Smooth muscle cell (in vitro differentiated cells): ENCODE results near the gene C2CD4C. TPM values are rescaled to one million over a fixed set of nuclear protein-coding genes. Genes with fewer than 3 reads are reported as not detected.

Source experiments
- DNase-seq: peaks from one replicate; lab custom pipeline; 2025; ENCODE audit not compliant: unreplicated experiment; lab: John Stamatoyannopoulos, UW
- H2AFZ ChIP-seq: fragments of 200-600 bp; sonication (generic); 2 replicates; pipeline ENCODE4 v1.6.0; 2016; ENCODE audit warnings: antibody characterized with exemption, low read depth, mild to moderate bottlenecking
- H3F3A ChIP-seq: fragments of 200-600 bp; sonication (generic); 2 replicates; pipeline ENCODE4 v1.6.0; 2017; ENCODE audit warnings: antibody characterized with exemption, low read depth
- H3K27ac ChIP-seq: fragments of 200-600 bp; sonication (generic); 2 replicates; pipeline ENCODE4 v1.5.1; 2016; ENCODE audit warnings: low read depth, mild to moderate bottlenecking
- H3K27me3 ChIP-seq: fragments of 200-600 bp; sonication (generic); 2 replicates; pipeline ENCODE4 v1.6.1; 2016; ENCODE audit warnings: low read depth, mild to moderate bottlenecking
- H3K36me3 ChIP-seq: fragments of 200-600 bp; sonication (generic); 2 replicates; pipeline ENCODE4 v1.5.1; 2016; ENCODE audit warnings: low read depth
- H3K4me1 ChIP-seq: fragments of 200-600 bp; sonication (generic); 2 replicates; pipeline ENCODE4 v1.5.1; 2016; ENCODE audit warnings: low read depth
- H3K4me2 ChIP-seq: fragments of 200-600 bp; sonication (generic); 2 replicates; pipeline ENCODE4 v1.6.0; 2016; ENCODE audit warnings: mild to moderate bottlenecking
- H3K4me3 ChIP-seq: fragments of 200-600 bp; sonication (generic); 2 replicates; pipeline ENCODE4 v1.5.1; 2016; ENCODE audit warnings: mild to moderate bottlenecking
- H3K79me2 ChIP-seq: fragments of 200-600 bp; sonication (generic); 2 replicates; pipeline ENCODE4 v1.6.0; 2016; ENCODE audit warnings: low read depth, mild to moderate bottlenecking
- H3K9ac ChIP-seq: fragments of 200-600 bp; sonication (generic); 2 replicates; pipeline ENCODE4 v1.6.0; 2016; ENCODE audit warnings: low read depth
- H3K9me3 ChIP-seq: fragments of 200-600 bp; sonication (generic); replicated peaks from 2 replicates; pipeline ENCODE4 v1.5.1; 2016; ENCODE audit warnings: low read depth
- H4K20me1 ChIP-seq: fragments of 200-600 bp; sonication (generic); 2 replicates; pipeline ENCODE4 v1.6.0; 2016; ENCODE audit warnings: low read depth
- WGBS: methylation state at CpG from one replicate; pipeline ENCODE4 v1.1.7; 2016; ENCODE audit warnings: low lambda C conversion rate; 5-methylcytosine and 5-hydroxymethylcytosine counted together
- polyA plus RNA-seq: library from polyadenylated mRNA; unstranded; fragments of >200 nt; fragmentation: Nextera tagmentation; extraction: Ambion mirVana; gene quantifications from 2 replicates; pipeline ENCODE4 v1.2.1, GENCODE V29; 2016
- total RNA-seq: library from RNA; depleted of rRNA; stranded (reverse); fragments of >200 nt; gene quantifications from 2 replicates; pipeline ENCODE4 v1.2.3, GENCODE V29; 2014
- TF ChIP-seq, protein P1 (sequence below): fragments of 200-600 bp; sonication (generic); IDR thresholded peaks from 2 replicates; pipeline ENCODE4 v1.5.1; 2017; ENCODE audit warnings: borderline replicate concordance, mild to moderate bottlenecking, antibody characterized with exemption; ENCODE audit not compliant: insufficient read depth, poor library complexity, severe bottlenecking

The C2CD4C gene
- total and polyA plus RNA-seq, 2 experiments from 2014 or later = 0.63 to 3.7 TPM

DNA sequence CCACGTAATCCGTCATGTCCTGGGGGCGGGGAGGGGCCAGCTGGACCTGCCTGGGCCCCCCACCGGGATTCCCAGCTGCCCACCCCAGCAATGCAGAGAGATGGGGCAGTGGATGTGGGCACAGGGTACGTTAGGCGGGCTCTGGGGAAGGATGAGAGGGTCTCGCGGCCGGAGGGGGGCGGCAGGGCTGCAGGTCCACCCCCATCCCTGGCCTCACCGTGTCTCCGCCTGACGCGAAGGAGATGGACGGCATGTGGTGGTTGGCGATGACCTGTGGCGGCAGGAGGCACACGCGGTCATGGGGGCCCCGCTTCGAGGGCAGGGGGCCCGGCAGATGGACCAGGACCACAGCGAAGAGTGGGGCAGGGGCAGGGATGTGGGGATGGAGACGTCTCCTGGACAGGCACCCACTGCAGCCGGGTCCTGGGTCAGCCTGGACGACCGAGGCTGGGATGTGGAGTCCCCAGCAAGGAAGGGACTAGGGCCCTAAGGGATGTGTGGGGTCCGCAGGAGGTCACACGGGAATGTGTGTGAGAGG is 27.5 kb upstream of the C2CD4C start:
- H3K79me2 ChIP-seq = no peaks in the 10 kb centered on the region
- no peaks in the 10 kb centered on the region for H3F3A ChIP-seq
- 94% methylated on average over 21 of the region's 29 CpGs for WGBS
- no peak for DNase-seq
- no peak overlapping the region for H3K4me3 ChIP-seq
- H3K4me2 ChIP-seq = no peak overlapping the region
- TF ChIP-seq, protein P1, sequence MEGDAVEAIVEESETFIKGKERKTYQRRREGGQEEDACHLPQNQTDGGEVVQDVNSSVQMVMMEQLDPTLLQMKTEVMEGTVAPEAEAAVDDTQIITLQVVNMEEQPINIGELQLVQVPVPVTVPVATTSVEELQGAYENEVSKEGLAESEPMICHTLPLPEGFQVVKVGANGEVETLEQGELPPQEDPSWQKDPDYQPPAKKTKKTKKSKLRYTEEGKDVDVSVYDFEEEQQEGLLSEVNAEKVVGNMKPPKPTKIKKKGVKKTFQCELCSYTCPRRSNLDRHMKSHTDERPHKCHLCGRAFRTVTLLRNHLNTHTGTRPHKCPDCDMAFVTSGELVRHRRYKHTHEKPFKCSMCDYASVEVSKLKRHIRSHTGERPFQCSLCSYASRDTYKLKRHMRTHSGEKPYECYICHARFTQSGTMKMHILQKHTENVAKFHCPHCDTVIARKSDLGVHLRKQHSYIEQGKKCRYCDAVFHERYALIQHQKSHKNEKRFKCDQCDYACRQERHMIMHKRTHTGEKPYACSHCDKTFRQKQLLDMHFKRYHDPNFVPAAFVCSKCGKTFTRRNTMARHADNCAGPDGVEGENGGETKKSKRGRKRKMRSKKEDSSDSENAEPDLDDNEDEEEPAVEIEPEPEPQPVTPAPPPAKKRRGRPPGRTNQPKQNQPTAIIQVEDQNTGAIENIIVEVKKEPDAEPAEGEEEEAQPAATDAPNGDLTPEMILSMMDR = no peak
- H3K36me3 ChIP-seq = no peaks in the 10 kb centered on the region
- H3K9ac ChIP-seq = no peak overlapping the region
- H3K4me1 ChIP-seq = no peaks in the 10 kb centered on the region
- no peaks in the 10 kb centered on the region for H3K27me3 ChIP-seq
- no peaks in the 10 kb centered on the region for H3K9me3 ChIP-seq
- no peak overlapping the region for H2AFZ ChIP-seq
- no peak overlapping the region for H3K27ac ChIP-seq
- no peaks in the 10 kb centered on the region for H4K20me1 ChIP-seq

DNA sequence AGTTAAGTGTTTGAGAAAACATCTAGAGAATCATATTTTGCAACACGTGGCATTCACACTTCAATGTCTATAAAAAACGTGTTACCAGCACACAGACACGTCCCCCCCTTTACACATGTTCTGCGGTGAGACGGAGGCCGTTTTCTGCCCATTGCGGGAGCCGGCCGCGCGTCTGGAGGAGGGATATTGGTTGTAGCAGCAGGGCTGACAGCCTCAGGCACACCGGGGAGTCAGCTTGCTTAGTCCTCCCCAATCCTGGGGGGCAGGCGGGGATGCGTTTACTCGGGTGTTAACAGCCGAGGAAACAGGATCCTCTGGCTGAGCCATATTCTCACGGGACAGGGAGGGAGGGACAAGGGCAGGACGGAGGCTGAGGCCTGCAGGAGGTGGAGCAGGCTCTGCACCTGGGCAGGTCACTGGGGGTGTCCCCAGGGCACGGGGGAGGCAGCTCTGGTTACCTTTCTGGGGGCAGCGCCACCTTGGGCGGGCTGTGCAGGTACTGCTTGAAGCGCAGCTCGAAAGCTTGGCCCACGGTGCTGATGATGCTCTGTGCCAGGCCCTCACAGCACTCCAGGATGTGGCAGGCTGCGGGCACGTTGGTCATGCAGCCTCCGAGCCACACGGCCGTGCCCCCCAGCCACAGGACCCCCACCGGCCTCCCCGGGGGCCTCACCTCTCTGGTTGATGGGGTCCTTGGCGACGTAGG is 26.9 kb upstream of the C2CD4C start:
- Histone ChIP-seq H3K9ac (no peak overlapping the region), H2AFZ (no peak overlapping the region), H3K4me1 (no peaks in the 10 kb centered on the region), H3F3A (no peaks in the 10 kb centered on the region), H3K27me3 (no peaks in the 10 kb centered on the region), H3K36me3 (no peaks in the 10 kb centered on the region), H3K4me3 (no peak overlapping the region), H3K27ac (no peak overlapping the region), H3K4me2 (no peak overlapping the region), H4K20me1 (no peaks in the 10 kb centered on the region), H3K79me2 (no peaks in the 10 kb centered on the region), H3K9me3 (no peaks in the 10 kb centered on the region)
- TF ChIP-seq, protein P1 = no peak
- DNase-seq = no peak
- WGBS = 91% methylated on average over 28 of the region's 33 CpGs

DNA sequence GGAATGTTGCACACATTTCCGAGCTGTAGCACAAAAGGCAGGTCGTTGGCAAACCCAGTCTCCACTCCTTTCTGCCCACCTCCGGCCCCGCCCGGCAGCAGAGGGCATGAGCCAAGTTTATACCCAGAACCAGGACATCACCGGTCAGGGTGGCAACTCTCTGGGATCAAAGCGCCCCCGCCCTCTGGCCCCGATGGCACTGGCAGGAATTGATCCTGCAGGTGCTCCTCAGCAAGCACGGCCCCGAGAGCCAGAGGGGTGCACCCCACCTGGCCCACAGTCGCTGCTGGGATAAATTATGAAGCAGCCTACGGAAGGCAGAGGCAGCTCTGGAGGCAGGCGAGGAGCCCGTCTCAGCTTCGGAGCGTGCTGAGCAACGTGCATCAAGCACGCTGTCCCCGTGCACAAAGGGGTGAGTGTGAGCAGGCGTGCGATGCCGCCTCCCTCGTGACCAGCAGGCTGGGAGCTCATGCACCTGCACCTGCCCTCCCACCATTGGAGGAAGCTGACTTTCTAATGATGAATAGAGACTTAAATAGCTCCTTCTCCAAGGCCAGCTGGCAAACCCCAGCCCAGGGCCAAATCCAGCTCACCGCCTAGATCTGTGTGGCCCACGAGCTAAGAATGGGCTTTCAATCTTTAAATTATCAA is 26.2 kb upstream of the C2CD4C start:
- Histone ChIP-seq H3K4me3 (no peak overlapping the region), H3K27me3 (no peaks in the 10 kb centered on the region), H3K36me3 (no peaks in the 10 kb centered on the region), H2AFZ (no peak overlapping the region), H3K27ac (no peak overlapping the region), H3F3A (no peaks in the 10 kb centered on the region), H3K79me2 (no peaks in the 10 kb centered on the region), H3K9me3 (no peaks in the 10 kb centered on the region), H3K4me2 (no peak overlapping the region), H4K20me1 (no peaks in the 10 kb centered on the region), H3K4me1 (no peaks in the 10 kb centered on the region), H3K9ac (no peak overlapping the region)
- TF ChIP-seq, protein P1 = no peak
- DNase-seq = no peak
- 93% methylated on average over 26 of the region's 26 CpGs for WGBS
